ENCODE data around the gene IFT80. TPM values are rescaled to one million over a fixed set of nuclear protein-coding genes. Genes with fewer than 3 reads are reported as not detected.

The IFT80 gene
- total and polyA plus RNA-seq, 2 experiments from 2014 or later: 14.1 to 33.0 TPM

DNA sequence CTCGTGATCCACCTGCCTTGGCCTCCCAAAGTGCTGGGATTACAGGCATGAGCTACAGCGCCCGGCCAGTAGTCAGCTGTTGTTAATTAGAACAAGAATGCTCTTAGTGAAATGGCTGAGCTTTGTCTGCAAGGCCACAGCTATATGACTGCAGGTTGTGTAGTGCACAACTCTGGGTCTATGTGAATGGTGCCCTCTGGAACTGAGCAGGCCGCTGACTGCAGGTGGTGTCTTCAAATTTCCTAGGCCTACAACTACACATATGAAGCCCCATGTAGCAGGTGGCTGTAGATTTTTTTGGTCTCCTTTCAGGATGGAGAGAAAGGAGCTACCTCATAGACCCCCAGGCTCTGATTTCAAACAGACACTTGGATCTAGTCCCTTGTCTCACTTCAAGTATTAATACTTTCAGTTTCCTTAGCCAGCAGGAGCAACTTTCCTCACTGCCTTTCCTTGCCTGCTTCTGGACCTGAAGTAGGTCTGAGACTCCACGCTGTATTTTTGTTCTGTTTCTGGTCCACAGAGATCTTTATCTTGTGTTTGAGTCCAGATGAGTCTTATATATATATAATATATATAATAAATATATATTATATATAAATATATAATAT is 86.9 kb downstream of the IFT80 start:
- no peaks in the 10 kb centered on the region for H3K27me3 Mint-ChIP-seq (ENCODE audit: insufficient read depth, low read depth, poor library complexity)
- H3K36me3 Mint-ChIP-seq (ENCODE audit: low read depth): peaks cover 4% of the 10 kb centered on the region; the same call in 2 of the 3 replicates
- no peak overlapping the region for H3K27ac Mint-ChIP-seq
- Histone ChIP-seq H3K4me1 (ENCODE audit: insufficient read depth) (peaks cover 9% of the 10 kb centered on the region; the same call in 1 of the 2 replicates), H3F3A (replicated peaks; ENCODE audit: low read depth) (no peaks in the 10 kb centered on the region), H3K79me2 (replicated peaks; ENCODE audit: insufficient read depth) (no peaks in the 10 kb centered on the region), H3K27me3 (ENCODE audit: insufficient read depth) (no peaks in the 10 kb centered on the region), H2AFZ (no peak overlapping the region), H3K36me3 (ENCODE audit: insufficient read depth) (no peaks in the 10 kb centered on the region), H4K20me1 (replicated peaks; ENCODE audit: insufficient read depth) (no peaks in the 10 kb centered on the region; the same call in 1 of the 2 replicates), H3K4me3 (no peak overlapping the region), H3K4me2 (no peak overlapping the region), H3K9me2 (ENCODE audit: insufficient read depth) (no peaks in the 10 kb centered on the region; the same call in 1 of the 2 replicates), H3K27ac (ENCODE audit: low read depth) (no peak overlapping the region)
- no peak overlapping the region for H3K4me3 Mint-ChIP-seq
- DNase-seq (ENCODE audit: low spot score) (no peak), ATAC-seq (no peak)
- TF ChIP-seq, protein P1, sequence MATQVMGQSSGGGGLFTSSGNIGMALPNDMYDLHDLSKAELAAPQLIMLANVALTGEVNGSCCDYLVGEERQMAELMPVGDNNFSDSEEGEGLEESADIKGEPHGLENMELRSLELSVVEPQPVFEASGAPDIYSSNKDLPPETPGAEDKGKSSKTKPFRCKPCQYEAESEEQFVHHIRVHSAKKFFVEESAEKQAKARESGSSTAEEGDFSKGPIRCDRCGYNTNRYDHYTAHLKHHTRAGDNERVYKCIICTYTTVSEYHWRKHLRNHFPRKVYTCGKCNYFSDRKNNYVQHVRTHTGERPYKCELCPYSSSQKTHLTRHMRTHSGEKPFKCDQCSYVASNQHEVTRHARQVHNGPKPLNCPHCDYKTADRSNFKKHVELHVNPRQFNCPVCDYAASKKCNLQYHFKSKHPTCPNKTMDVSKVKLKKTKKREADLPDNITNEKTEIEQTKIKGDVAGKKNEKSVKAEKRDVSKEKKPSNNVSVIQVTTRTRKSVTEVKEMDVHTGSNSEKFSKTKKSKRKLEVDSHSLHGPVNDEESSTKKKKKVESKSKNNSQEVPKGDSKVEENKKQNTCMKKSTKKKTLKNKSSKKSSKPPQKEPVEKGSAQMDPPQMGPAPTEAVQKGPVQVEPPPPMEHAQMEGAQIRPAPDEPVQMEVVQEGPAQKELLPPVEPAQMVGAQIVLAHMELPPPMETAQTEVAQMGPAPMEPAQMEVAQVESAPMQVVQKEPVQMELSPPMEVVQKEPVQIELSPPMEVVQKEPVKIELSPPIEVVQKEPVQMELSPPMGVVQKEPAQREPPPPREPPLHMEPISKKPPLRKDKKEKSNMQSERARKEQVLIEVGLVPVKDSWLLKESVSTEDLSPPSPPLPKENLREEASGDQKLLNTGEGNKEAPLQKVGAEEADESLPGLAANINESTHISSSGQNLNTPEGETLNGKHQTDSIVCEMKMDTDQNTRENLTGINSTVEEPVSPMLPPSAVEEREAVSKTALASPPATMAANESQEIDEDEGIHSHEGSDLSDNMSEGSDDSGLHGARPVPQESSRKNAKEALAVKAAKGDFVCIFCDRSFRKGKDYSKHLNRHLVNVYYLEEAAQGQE (IDR thresholded peaks at IDR 0.05; ENCODE audit: unreplicated experiment): no peak
- TF ChIP-seq ZNF331 (CRISPR knock-in tag; IDR thresholded peaks at IDR 0.05; ENCODE audit: low read depth): no peak
- TF ChIP-seq, protein P2, sequence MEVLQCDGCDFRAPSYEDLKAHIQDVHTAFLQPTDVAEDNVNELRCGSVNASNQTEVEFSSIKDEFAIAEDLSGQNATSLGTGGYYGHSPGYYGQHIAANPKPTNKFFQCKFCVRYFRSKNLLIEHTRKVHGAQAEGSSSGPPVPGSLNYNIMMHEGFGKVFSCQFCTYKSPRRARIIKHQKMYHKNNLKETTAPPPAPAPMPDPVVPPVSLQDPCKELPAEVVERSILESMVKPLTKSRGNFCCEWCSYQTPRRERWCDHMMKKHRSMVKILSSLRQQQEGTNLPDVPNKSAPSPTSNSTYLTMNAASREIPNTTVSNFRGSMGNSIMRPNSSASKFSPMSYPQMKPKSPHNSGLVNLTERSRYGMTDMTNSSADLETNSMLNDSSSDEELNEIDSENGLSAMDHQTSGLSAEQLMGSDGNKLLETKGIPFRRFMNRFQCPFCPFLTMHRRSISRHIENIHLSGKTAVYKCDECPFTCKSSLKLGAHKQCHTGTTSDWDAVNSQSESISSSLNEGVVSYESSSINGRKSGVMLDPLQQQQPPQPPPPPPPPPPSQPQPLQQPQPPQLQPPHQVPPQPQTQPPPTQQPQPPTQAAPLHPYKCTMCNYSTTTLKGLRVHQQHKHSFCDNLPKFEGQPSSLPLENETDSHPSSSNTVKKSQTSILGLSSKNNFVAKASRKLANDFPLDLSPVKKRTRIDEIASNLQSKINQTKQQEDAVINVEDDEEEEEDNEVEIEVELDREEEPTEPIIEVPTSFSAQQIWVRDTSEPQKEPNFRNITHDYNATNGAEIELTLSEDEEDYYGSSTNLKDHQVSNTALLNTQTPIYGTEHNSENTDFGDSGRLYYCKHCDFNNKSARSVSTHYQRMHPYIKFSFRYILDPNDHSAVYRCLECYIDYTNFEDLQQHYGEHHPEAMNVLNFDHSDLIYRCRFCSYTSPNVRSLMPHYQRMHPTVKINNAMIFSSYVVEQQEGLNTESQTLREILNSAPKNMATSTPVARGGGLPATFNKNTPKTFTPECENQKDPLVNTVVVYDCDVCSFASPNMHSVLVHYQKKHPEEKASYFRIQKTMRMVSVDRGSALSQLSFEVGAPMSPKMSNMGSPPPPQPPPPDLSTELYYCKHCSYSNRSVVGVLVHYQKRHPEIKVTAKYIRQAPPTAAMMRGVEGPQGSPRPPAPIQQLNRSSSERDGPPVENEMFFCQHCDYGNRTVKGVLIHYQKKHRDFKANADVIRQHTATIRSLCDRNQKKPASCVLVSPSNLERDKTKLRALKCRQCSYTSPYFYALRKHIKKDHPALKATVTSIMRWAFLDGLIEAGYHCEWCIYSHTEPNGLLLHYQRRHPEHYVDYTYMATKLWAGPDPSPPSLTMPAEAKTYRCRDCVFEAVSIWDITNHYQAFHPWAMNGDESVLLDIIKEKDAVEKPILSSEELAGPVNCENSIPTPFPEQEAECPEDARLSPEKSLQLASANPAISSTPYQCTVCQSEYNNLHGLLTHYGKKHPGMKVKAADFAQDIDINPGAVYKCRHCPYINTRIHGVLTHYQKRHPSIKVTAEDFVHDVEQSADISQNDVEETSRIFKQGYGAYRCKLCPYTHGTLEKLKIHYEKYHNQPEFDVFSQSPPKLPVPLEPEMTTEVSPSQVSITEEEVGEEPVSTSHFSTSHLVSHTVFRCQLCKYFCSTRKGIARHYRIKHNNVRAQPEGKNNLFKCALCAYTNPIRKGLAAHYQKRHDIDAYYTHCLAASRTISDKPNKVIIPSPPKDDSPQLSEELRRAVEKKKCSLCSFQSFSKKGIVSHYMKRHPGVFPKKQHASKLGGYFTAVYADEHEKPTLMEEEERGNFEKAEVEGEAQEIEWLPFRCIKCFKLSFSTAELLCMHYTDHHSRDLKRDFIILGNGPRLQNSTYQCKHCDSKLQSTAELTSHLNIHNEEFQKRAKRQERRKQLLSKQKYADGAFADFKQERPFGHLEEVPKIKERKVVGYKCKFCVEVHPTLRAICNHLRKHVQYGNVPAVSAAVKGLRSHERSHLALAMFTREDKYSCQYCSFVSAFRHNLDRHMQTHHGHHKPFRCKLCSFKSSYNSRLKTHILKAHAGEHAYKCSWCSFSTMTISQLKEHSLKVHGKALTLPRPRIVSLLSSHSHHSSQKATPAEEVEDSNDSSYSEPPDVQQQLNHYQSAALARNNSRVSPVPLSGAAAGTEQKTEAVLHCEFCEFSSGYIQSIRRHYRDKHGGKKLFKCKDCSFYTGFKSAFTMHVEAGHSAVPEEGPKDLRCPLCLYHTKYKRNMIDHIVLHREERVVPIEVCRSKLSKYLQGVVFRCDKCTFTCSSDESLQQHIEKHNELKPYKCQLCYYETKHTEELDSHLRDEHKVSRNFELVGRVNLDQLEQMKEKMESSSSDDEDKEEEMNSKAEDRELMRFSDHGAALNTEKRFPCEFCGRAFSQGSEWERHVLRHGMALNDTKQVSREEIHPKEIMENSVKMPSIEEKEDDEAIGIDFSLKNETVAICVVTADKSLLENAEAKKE (CRISPR knock-in tag; IDR thresholded peaks at IDR 0.05): no peak
- no peak for TF ChIP-seq EZH2phosphoT487 (IDR thresholded peaks at IDR 0.05; ENCODE audit: unreplicated experiment)
- TF ChIP-seq ZNF114 (CRISPR knock-in tag; IDR thresholded peaks at IDR 0.05): no peak
- TF ChIP-seq, protein P3, sequence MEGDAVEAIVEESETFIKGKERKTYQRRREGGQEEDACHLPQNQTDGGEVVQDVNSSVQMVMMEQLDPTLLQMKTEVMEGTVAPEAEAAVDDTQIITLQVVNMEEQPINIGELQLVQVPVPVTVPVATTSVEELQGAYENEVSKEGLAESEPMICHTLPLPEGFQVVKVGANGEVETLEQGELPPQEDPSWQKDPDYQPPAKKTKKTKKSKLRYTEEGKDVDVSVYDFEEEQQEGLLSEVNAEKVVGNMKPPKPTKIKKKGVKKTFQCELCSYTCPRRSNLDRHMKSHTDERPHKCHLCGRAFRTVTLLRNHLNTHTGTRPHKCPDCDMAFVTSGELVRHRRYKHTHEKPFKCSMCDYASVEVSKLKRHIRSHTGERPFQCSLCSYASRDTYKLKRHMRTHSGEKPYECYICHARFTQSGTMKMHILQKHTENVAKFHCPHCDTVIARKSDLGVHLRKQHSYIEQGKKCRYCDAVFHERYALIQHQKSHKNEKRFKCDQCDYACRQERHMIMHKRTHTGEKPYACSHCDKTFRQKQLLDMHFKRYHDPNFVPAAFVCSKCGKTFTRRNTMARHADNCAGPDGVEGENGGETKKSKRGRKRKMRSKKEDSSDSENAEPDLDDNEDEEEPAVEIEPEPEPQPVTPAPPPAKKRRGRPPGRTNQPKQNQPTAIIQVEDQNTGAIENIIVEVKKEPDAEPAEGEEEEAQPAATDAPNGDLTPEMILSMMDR (conservative IDR thresholded peaks at IDR 0.05; ENCODE audit: low read depth in 2 of 2): no peak
- TF ChIP-seq EZH2 (IDR thresholded peaks at IDR 0.05; ENCODE audit: low read depth, unreplicated experiment): no peak
- TF ChIP-seq CREB1 (CRISPR knock-in tag; IDR thresholded peaks at IDR 0.05; ENCODE audit: low read depth): no peak
- no peak for TF ChIP-seq NANOG (IDR thresholded peaks at IDR 0.05; ENCODE audit: borderline replicate concordance)
- TF ChIP-seq STAT1 (IDR thresholded peaks at IDR 0.05; ENCODE audit: unreplicated experiment): no peak
- no peak for TF ChIP-seq POLR2AphosphoS5 (IDR thresholded peaks at IDR 0.05; ENCODE audit: low read depth)
- TF ChIP-seq, protein P4, sequence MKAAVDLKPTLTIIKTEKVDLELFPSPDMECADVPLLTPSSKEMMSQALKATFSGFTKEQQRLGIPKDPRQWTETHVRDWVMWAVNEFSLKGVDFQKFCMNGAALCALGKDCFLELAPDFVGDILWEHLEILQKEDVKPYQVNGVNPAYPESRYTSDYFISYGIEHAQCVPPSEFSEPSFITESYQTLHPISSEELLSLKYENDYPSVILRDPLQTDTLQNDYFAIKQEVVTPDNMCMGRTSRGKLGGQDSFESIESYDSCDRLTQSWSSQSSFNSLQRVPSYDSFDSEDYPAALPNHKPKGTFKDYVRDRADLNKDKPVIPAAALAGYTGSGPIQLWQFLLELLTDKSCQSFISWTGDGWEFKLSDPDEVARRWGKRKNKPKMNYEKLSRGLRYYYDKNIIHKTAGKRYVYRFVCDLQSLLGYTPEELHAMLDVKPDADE (IDR thresholded peaks at IDR 0.05): no peak
- TF ChIP-seq JUNB (IDR thresholded peaks at IDR 0.05; ENCODE audit: unreplicated experiment): no peak
- peaks cover 26% of the 10 kb centered on the region for H3K4me1 Mint-ChIP-seq
- no peaks in the 10 kb centered on the region for H3K9me3 Mint-ChIP-seq

All from GM23338 (cell line).